ENCODE results near the gene DNM3. TPM values are rescaled to one million over a fixed set of nuclear protein-coding genes. Genes with fewer than 3 reads are reported as not detected.
A peak's percentile ranks its signal among the peaks of the same experiment; 100 is the strongest.

DNM3 gene
- total and polyA plus RNA-seq, 9 donors: 2.2 to 7.0 (median 3.9) TPM

- H3K9me3 ChIP-seq (replicated peaks; ENCODE audit: control insufficient read depth, low read depth, low read length): peaks cover 2% of the 10 kb centered on the region
- DNase-seq: no peak
- H3K36me3 ChIP-seq (ENCODE audit: control insufficient read depth, insufficient read depth, low read length): peaks cover 5% of the 10 kb centered on the region
- H3K27ac ChIP-seq (ENCODE audit: low read length): no peak overlapping the region
- no peak overlapping the region for H3K4me3 ChIP-seq (ENCODE audit: low read length)
- WGBS (ENCODE audit: insufficient coverage): 98% methylated on average over 5 of the region's 6 CpGs
- peaks cover 14% of the 10 kb centered on the region for H3K4me1 ChIP-seq (ENCODE audit: control insufficient read depth, insufficient read depth, low read length)
- H3K27me3 ChIP-seq (ENCODE audit: control insufficient read depth, insufficient read depth, low read length): no peaks in the 10 kb centered on the region
These were observed 601.1 kb downstream of the DNM3 start for GRCh38 chr1:172442404-172442803.

DNA sequence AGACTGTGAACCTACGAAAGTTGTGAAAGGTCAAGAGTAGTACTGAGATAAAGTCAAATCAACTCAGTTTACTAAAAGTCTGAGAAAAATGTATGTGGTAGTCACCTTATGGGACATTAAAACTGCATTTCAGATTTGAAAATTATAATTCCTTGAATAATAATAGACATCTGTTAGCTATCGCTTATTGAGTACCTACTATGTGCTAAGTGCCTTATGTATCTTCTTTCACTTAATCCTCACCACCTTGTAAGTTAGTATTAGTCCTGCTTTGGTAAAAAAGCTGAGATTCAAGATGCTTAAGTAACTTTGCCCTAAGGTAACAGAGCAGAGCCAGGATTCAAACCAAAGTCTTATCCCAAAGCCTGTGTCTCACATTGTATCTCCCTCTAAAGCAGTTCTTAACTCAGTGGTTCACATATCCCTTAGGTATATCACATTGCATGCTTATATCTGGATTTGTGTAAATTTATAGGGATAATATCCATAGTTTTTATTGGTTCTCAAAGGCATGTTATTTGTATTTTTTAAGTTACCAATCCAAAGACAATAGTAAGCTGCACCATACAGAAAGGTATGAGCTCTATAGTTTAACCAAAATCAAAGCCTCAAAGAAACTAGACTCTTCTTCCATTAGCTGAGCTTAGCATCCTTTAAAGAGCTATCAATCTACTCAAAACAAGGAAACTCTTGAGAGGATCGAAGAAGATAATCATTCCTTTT lies 601.7 kb downstream of the DNM3 start:
- DNase-seq: no peak
- Histone ChIP-seq H3K4me1 (ENCODE audit: control insufficient read depth, insufficient read depth, low read length) (peaks cover 14% of the 10 kb centered on the region), H3K9me3 (replicated peaks; ENCODE audit: control insufficient read depth, low read depth, low read length) (no peaks in the 10 kb centered on the region), H3K36me3 (ENCODE audit: control insufficient read depth, insufficient read depth, low read length) (peaks cover 5% of the 10 kb centered on the region), H3K27ac (ENCODE audit: low read length) (peak overlapping the region; percentile 70), H3K4me3 (ENCODE audit: low read length) (peak overlapping the region; percentile 87), H3K27me3 (ENCODE audit: control insufficient read depth, insufficient read depth, low read length) (no peaks in the 10 kb centered on the region)
- 0% methylated on average over 1 of the region's 3 CpGs for WGBS (ENCODE audit: insufficient coverage)

DNA sequence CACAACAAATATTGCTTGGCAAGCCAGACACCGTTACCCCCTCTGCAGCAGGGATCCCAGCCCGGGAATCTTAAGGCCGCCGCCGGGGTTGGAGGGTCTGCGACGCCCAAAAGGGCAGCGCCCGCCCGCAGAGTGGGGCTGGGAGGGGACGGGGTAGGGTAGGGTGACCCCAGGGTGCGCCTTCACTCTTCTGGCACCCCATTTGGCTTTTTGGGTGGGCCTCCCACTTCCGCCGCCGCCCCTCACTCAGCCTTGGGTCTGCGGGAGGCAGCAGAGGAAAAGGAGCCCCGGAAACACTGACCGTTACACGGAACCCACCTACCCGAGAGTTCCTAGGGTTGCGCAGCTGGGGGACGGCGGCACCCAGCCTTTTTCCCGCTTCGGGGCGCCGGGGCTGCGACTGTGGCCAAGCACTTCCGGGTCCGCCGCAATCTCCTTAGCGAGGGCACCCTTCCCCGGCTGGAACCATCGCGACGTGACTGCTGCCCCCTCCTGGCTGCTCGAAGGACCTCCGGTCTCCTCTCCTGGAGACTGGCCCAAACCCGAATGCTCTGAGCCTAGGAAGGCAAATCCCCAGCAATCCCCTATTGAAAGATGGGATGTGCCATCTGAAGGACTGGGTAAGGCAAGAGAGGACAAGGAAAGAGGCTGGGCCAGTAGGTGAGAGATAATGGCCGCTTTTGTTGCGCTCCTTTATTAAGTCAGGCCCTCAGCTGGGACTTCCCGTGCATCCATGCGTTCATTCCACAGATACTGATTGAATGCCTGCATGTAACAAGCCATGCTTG lies 602.6 kb downstream of the DNM3 start, which contains the start of gene PIGC:
PIGC (minus strand) TSS at position 404 of the 788 bp plus-strand sequence. CDS start 1,447 bp downstream, outside the sequence.
- 6% methylated on average over 38 of the region's 43 CpGs for WGBS (ENCODE audit: insufficient coverage)
- no peaks in the 10 kb centered on the region for H3K27me3 ChIP-seq (ENCODE audit: control insufficient read depth, insufficient read depth, low read length)
- H3K36me3 ChIP-seq (ENCODE audit: control insufficient read depth, insufficient read depth, low read length): peaks cover 5% of the 10 kb centered on the region
- peak; percentile 94 for DNase-seq
- H3K9me3 ChIP-seq (replicated peaks; ENCODE audit: control insufficient read depth, low read depth, low read length): no peaks in the 10 kb centered on the region
- peaks cover 14% of the 10 kb centered on the region for H3K4me1 ChIP-seq (ENCODE audit: control insufficient read depth, insufficient read depth, low read length)
- H3K27ac ChIP-seq (ENCODE audit: low read length): peak within 1 kb of the TSS; percentile 70
- peak within 1 kb of the TSS; percentile 87 for H3K4me3 ChIP-seq (ENCODE audit: low read length)

GRCh38 chr1:172446547-172446946 lies 605.2 kb downstream of the DNM3 start:
- Histone ChIP-seq H3K4me3 (ENCODE audit: low read length) (no peak overlapping the region), H3K36me3 (ENCODE audit: control insufficient read depth, insufficient read depth, low read length) (peaks cover 2% of the 10 kb centered on the region), H3K4me1 (ENCODE audit: control insufficient read depth, insufficient read depth, low read length) (peaks cover 27% of the 10 kb centered on the region), H3K9me3 (replicated peaks; ENCODE audit: control insufficient read depth, low read depth, low read length) (no peaks in the 10 kb centered on the region), H3K27me3 (ENCODE audit: control insufficient read depth, insufficient read depth, low read length) (no peaks in the 10 kb centered on the region), H3K27ac (ENCODE audit: low read length) (peak overlapping the region; percentile 60)
- no CpG with 5 or more reads among the region's 3 CpGs for WGBS (ENCODE audit: insufficient coverage)
- peak; percentile 61 for DNase-seq

GRCh38 chr1:172447641-172448040 lies 606.3 kb downstream of the DNM3 start:
- H3K9me3 ChIP-seq (replicated peaks; ENCODE audit: control insufficient read depth, low read depth, low read length): no peaks in the 10 kb centered on the region
- no peak overlapping the region for H3K27ac ChIP-seq (ENCODE audit: low read length)
- DNase-seq: no peak
- WGBS (ENCODE audit: insufficient coverage): no CpG with 5 or more reads among the region's 2 CpGs
- H3K36me3 ChIP-seq (ENCODE audit: control insufficient read depth, insufficient read depth, low read length): no peaks in the 10 kb centered on the region
- H3K4me3 ChIP-seq (ENCODE audit: low read length): no peak overlapping the region
- H3K4me1 ChIP-seq (ENCODE audit: control insufficient read depth, insufficient read depth, low read length): peaks cover 28% of the 10 kb centered on the region
- no peaks in the 10 kb centered on the region for H3K27me3 ChIP-seq (ENCODE audit: control insufficient read depth, insufficient read depth, low read length)

DNA sequence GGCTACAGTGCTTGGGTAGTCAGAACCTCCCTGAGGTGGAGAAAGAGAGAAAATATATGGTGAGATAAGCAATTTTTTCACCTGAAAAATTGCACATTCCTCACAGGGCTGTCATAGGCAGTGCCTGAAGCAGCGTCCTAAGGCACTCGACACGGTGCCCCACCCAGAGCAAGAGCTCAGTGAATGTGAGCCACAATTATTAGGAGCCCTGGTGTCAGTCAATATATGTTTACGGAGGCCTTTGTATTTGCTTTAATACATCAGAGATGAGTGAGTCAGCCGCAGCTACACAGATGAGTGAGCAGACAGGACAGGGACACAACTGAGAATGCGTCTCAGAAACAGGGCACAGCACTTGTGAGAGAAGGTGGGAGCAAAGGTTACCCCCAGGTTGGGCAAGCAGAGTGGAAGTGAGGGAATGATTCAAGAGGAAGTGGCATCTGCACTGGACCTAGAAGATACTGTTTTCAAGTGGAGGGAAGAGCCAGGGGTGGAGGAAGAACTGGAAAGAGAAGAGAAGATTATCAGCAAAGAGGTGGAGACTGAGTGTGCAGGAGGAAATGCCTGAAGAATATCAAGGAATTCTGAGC lies 607.8 kb downstream of the DNM3 start:
- WGBS (ENCODE audit: insufficient coverage): 84% methylated on average over 6 of the region's 6 CpGs
- no peak overlapping the region for H3K27ac ChIP-seq (ENCODE audit: low read length)
- no peak for DNase-seq
- no peaks in the 10 kb centered on the region for H3K36me3 ChIP-seq (ENCODE audit: control insufficient read depth, insufficient read depth, low read length)
- H3K9me3 ChIP-seq (replicated peaks; ENCODE audit: control insufficient read depth, low read depth, low read length): no peaks in the 10 kb centered on the region
- no peaks in the 10 kb centered on the region for H3K27me3 ChIP-seq (ENCODE audit: control insufficient read depth, insufficient read depth, low read length)
- no peak overlapping the region for H3K4me3 ChIP-seq (ENCODE audit: low read length)
- H3K4me1 ChIP-seq (ENCODE audit: control insufficient read depth, insufficient read depth, low read length): peaks cover 26% of the 10 kb centered on the region

DNA sequence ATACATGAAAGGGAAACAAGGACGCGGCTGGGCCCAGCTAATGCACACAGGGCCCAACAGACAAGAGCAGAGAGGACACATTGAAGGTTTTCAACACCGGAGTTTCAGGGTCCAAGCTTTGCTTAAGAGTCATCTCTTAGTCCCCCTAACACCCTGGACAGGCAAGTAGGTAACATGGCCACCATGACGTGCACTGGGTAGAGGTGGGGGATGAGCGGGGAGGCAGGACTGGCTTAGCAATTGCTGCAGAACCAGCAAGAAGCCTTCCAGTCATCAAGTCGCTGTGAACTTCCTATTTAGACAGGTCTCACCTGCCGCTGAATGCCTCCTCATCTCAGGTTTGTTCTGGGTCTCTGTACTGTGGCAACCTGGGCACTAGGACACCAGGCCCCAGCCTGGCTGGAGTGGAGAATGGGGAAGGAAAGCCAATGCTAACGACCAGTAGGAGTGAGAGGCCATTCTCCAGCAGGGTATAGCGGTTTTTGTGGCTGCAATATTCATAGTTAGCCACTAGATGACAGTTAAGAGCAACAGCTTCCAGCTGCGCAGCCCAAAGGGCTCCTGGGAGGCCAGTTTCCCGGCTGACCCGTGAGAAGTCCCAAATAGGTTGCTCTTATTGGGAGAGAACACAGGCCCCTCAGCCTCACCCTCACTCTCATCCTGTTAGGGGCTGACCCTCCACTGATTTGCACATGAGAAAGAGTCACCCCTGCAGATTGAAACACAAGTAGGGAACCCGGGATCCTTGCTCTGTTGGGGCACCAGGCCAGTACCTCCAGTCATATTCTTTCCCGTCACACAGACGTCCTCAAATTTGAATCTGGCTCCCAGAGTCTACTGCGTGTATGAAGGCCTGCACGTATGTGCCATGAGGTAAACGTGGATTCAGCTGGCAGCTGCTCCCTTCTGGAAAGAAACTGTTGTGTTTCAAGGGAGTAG lies 608.6 kb downstream of the DNM3 start:
- 38% methylated on average over 12 of the region's 18 CpGs for WGBS (ENCODE audit: insufficient coverage)
- Histone ChIP-seq H3K27ac (ENCODE audit: low read length) (peak overlapping the region; percentile 83), H3K27me3 (ENCODE audit: control insufficient read depth, insufficient read depth, low read length) (no peaks in the 10 kb centered on the region), H3K36me3 (ENCODE audit: control insufficient read depth, insufficient read depth, low read length) (no peaks in the 10 kb centered on the region), H3K4me3 (ENCODE audit: low read length) (peak overlapping the region; percentile 20), H3K9me3 (replicated peaks; ENCODE audit: control insufficient read depth, low read depth, low read length) (no peaks in the 10 kb centered on the region), H3K4me1 (ENCODE audit: control insufficient read depth, insufficient read depth, low read length) (peaks cover 26% of the 10 kb centered on the region)
- DNase-seq: peak; percentile 79

GRCh38 chr1:172450524-172450885 lies 609.2 kb downstream of the DNM3 start:
- WGBS (ENCODE audit: insufficient coverage): 45% methylated on average over 3 of the region's 7 CpGs
- no peaks in the 10 kb centered on the region for H3K36me3 ChIP-seq (ENCODE audit: control insufficient read depth, insufficient read depth, low read length)
- H3K27me3 ChIP-seq (ENCODE audit: control insufficient read depth, insufficient read depth, low read length): no peaks in the 10 kb centered on the region
- no peaks in the 10 kb centered on the region for H3K9me3 ChIP-seq (replicated peaks; ENCODE audit: control insufficient read depth, low read depth, low read length)
- no peak for DNase-seq
- H3K4me1 ChIP-seq (ENCODE audit: control insufficient read depth, insufficient read depth, low read length): peaks cover 26% of the 10 kb centered on the region
- H3K27ac ChIP-seq (ENCODE audit: low read length): peak overlapping the region; percentile 83
- no peak overlapping the region for H3K4me3 ChIP-seq (ENCODE audit: low read length)

DNA sequence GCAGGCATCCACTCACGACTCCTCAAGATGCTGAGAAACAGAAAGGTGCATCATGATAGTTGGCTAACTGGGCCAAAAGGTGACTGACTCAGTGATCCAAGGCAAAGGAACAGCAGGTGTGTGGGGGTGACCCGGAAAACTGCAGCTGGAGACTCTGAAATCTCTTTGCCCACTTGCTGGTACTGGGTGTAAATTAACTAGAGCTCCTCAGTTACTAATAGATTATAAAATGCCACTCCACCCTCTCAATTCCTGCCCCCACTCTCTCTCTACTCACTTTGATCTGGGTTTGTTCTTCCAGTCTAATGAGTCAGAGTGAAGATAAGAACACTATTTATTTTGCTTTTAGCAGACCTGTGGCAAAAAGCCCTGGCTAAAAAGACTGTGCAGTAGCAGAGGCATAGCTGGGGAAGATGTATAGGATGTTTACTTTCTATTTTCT lies 609.7 kb downstream of the DNM3 start:
- H3K4me3 ChIP-seq (ENCODE audit: low read length): no peak overlapping the region
- no peaks in the 10 kb centered on the region for H3K9me3 ChIP-seq (replicated peaks; ENCODE audit: control insufficient read depth, low read depth, low read length)
- H3K27ac ChIP-seq (ENCODE audit: low read length): no peak overlapping the region
- WGBS (ENCODE audit: insufficient coverage): no CpG with 5 or more reads among the region's 2 CpGs
- H3K36me3 ChIP-seq (ENCODE audit: control insufficient read depth, insufficient read depth, low read length): no peaks in the 10 kb centered on the region
- H3K4me1 ChIP-seq (ENCODE audit: control insufficient read depth, insufficient read depth, low read length): peaks cover 28% of the 10 kb centered on the region
- H3K27me3 ChIP-seq (ENCODE audit: control insufficient read depth, insufficient read depth, low read length): no peaks in the 10 kb centered on the region
- no peak for DNase-seq

All from muscle of leg (tissue), 11 donors.